ENCODE data around the gene RMND5A.
"Not testable (repeated sequence)": the region's sequence is repeated elsewhere in the genome, so short reads cannot be mapped to it uniquely, and the experiment has no call there.

The RMND5A gene

DNA sequence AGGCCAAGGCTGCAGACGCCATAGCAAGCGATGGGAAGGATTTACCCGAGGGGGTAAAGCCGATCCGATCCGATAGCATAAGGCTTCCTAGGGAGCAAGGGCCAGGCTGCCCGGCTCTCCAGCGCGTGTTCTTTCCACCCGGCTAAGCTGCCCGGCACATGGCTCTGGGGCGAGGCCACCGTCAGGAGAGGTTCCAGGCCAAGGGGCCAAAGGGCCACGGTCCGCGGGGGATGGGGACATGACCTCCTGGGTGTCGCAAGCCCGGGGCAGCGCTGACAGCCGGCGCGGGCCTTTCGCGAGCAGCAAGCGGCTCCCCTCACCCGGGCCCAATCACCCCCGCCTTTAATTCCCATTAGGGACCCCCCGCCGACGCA, 841 bp upstream of the RMND5A start:
- DNase-seq = not testable (repeated sequence)

DNA sequence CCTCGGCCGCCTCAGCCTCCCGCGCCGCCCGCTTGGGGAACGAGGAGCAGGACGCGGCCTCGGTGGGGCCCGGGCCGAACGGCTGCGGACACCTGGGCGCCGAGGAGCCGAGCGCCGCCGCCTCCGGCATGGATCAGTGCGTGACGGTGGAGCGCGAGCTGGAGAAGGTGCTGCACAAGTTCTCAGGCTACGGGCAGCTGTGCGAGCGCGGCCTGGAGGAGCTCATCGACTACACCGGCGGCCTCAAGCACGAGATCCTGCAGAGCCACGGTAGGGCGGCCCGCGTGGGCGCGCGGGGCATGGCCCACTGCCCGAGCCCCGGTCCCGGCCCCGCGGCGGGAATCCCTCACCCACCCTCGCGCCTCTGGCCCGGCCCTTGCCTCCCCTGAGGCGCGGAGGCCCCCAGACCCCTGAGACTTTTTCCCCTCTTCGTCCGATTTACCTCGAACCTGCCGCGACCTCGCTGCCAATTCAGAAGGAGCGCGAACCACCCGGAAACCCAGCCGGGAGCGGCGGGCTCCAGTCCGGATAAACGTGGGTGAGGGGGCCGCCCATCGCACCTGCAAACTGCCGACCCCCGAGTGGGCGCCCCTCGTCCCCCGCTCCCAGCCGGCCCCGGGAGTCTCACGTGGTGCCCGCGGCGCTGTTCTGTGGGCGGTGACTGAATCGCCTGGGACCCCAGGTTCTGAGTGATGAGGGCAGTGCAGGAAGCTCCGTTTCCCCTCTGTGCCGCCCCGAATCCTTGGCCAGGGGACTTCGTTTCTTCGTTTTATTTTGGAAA, 639 bp downstream of the RMND5A start:
- not testable (repeated sequence) for DNase-seq

DNA sequence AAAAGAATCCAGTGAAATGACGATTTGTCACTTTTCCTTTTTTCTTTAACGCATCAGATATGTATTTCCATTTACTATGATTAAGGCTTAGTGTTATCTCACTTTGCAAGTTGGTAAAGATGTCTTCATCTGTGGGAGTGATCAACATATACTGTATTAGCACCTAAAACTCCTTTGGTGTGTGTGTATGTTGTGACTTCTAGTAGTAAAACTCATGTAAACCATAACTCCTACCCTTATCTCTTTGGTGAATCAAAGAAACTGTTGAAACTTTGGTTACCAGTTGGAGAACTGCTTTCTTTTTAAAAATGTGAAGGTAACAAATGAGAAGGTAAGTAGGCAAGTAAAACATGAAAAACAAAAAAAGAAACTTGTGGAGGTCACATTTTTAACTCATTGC, 5.6 kb downstream of the RMND5A start:
- DNase-seq = not testable (repeated sequence)

DNA sequence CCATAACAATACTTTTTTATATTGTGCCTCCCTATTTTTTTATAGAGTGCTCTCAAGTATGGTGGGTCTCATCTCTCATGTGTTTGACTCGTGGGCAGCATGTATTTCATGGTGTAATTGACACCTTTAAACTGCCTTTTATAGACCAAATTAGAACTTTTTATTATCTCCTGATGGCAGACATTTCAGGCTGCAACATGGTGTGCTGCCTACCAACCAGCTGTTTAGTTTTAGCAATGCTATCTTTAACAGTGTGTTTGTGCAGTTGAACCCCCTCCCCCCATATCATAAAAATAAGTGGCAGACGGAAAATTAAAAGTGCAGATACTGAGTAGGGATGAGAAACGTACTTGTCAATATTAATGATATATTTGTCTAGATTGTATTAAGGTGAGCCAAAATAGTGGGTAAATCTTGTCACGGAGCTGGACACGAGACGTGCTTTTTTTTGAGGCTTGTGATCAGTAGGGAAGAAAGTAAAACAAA, 12.0 kb downstream of the RMND5A start:
- not testable (repeated sequence) for DNase-seq

DNA sequence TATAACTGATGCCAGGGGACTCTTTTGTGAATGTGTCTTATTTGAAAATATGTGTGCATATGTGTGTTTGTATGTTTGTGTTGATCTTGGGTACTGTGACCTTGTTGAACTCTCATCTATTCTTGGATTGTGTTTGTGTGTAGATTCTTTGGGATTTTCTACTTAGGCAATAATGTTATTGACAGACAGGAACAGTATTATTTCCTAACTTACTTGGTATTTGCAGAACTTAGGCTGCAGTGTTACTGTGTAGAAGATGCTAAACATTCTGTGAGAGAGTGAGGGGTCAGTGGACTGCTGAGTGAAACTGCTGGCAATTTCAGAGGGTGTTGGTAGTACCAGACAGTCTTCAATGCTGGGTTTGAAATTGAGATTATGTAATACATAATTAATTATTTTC, 12.7 kb downstream of the RMND5A start:
- DNase-seq = not testable (repeated sequence)

DNA sequence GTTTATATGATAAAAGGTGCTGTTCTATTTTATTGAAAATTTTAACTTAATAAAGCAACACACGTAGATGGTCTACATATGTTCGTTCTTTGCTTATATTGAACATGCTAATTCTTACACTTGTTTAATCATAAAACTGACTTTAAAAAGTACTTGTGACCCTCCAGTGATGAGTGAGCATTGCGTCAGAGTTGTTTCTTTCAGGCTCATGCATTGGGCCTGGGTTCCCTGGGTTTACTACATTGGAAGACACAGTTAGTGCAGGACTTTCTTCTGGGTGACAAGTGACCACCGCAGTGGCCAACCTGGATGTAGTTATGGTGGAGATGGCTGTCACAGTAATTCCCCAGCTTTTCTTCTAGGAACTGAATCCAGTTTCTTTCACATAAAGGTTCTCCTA, 13.4 kb downstream of the RMND5A start:
- not testable (repeated sequence) for DNase-seq

DNA sequence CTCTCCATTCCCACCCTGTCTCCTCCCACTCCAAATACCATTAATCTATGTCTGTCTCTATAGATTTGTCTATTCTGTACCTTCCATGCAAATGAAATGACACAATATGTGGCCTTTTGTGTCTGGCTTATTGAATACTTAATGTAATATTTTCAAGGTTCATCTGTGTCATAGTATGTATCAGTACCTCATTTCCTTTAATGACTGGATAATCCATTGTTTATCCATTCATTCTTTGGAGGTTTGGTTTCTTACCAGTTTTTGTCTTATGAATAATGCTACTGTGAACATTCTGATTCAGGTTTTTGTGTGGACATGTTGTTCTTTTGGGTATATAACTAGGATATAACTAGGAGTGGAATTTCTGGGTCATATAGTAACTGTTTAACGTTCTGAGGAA, 14.8 kb downstream of the RMND5A start:
- not testable (repeated sequence) for DNase-seq

DNA sequence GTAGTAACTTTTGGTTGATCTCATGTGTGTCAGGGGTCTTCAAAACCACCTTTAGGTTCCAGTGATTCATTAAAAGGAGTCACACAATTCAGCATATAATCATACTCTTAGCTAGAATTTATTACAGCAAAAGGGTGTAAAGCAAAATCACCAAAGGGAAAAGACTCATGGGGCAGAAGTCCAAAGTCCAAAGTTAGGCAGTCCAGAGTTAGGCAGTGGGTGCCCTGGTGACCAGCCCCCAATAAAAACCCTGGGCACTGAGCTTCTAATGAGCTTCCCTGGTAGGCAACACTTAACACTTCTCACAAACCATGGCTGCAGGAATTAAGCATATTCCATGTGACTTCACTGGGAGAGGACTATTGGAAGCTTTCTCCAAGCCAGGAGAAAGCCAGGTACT, 19.4 kb downstream of the RMND5A start:
- not testable (repeated sequence) for DNase-seq

DNA sequence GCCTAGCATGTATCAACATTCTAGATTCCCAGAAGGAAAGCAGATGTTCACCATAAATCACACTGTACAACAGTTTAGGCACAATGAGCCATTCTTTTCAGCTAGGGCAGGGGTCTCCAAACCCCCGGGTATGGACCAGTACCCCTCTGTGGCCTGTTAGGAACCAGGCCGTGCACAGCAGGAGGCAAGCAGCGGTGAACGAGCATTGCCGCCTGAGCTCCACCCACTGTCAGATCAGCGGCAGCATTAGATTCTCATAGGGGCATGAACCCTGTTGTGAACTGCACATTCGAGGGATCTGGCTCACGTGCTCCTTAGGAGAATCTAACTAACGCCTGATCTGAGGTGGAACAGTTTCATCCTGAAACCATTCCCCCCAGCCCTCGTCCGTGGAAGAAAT, 19.8 kb downstream of the RMND5A start:
- DNase-seq = not testable (repeated sequence)

DNA sequence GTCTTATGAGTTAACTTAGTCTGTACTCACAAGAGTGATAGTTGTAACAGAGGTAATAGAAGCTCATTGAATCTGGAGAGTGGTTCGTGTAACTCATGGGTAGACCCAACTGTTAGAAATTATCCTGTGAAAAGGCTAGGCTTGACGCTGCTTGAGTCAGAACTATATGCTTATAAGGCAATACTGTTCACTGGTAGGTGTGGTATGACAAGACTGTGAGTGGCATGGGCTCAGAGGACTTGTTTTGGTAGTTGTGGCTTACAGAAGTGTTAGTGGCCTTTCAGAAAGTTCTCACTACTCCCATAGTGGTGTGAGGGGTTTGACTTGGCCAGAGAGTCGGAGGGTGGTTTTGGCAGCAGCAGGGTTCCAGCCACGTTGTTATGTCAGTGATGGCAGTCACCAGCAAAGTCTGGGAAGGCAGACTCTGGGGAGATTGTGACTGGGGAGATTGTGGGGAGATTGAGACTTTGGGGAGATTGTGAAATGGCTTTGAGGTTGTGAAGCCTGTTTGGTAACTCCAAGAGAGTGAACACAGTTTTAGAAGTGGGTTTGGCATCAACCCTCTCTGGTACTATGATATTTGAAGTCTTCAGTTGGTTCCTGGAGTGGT, 21.9 kb downstream of the RMND5A start:
- not testable (repeated sequence) for DNase-seq

DNA sequence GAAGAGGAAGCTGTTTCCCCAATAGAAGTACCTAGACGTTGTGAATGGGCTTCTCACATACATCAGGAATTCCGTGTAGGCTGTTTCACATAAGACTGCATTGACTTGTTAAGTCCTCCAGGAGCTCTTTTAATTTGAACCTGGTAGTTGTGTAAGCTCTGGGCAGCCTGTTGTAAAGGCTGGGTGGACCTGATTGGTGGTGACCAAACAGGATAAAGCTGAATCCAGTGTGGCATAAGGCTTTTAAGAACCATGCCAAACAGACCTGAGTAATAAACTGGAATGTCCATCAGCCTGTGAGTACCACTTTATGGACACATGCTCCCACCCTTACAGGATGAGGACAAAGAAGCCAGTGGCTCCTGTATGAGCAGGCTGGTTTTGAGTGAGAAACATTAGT, 24.1 kb downstream of the RMND5A start:
- DNase-seq = no peak

DNA sequence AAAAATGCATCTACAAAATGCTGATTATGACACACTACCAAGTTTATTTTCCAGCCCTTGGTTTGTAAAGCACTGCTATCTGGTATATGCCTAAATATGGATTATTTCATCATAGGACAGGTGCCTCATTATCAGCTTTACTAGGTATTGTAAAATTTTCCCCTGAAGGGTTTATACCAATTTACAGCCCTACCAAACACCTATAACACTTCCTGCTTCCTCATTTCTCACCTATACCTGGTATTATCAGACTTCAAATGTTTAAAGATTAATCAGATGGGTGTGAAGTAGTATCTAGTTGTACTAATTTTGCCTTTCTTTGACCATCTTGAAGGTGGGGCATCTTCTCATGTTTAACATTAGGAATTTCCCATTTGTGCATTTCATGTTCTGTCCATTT, 26.8 kb downstream of the RMND5A start:
- DNase-seq = no peak

DNA sequence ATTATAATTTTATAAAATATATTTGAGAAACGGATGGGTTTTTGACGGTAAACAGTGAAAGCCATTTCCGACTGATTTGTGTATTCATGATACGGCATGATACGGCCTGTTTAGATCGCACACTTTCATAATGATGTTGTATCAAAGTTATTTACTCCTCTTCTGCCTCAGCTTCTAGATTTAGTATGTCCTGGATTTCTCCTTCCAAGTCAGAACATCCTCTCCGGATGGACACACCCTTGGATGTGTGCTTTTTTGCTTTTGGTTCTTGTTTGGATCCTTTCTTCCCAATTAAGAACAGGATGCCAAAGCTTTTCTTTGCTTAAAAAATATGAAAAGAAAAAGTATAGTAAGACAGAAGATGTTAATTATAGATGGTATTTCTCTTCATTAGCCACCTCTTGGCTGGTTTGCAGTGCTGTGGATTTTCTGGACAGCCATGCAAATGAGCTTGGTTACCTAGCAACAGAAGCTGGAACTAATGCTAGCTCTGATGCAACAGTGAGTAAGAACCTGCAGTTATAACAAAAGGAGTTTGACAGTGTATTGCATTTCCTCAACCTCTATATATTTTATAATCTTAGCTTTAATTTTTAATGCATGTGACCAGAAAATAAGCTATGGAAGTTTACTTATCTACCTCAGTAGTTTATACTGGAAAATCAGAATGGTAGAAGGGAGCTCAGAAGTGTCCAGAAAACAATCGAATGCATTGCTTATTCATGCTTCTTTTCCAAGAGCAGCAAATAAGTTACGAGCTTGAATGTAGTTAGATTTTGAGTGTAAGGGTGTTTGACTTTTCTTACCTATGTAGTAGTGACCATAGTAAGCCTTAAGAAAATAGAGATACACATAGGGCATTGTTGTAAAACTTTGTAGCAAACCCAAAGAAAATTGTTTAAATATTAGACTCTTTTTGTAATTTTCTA, 27.9 kb downstream of the RMND5A start:
- DNase-seq = no peak

DNA sequence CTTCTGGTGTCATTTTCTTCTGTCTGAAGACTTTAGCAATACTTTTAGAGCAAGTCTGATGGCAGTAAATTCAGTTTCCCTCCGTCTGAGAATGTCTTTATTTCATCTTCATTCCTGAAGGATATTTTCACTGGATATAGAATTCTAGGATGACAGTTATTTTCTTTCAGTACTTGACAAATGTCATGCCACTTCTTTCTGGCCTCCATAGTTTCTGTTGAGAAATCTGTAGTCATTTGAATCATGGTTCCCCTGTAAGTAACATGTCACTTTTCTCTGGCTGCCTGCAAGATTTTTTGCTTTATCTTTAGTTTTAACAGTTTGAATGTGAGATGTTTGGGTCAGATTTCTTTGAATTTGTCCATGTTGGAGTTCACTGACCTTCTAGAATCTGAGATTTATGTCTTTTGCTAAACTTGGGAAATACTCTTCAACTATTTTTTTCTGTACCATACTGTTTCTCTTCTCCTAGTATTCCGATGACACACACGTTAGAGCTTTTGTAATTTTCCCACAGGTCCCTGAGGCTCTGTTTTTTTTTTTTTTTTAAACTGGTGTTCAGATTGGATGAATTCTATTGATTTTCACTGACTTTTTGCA, 30.2 kb downstream of the RMND5A start:
- no peak for DNase-seq

DNA sequence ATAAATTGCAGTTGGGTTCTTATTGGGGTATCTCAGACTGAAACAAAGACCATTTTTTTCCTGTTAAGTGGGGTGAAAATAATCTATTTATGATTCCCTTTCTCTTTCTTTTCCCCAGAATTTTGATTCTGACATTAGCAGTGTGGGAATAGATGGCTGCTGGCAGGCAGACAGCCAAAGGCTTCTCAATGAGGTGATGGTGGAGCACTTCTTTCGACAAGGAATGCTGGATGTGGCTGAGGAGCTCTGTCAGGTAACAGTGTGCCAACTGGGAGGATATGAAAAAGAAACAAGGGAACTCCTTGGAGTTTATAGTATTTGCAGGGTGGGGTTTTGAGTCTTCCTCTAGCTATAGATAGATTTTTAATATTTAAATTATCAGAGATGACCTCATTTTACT, 31.7 kb downstream of the RMND5A start:
- DNase-seq = no peak

DNA sequence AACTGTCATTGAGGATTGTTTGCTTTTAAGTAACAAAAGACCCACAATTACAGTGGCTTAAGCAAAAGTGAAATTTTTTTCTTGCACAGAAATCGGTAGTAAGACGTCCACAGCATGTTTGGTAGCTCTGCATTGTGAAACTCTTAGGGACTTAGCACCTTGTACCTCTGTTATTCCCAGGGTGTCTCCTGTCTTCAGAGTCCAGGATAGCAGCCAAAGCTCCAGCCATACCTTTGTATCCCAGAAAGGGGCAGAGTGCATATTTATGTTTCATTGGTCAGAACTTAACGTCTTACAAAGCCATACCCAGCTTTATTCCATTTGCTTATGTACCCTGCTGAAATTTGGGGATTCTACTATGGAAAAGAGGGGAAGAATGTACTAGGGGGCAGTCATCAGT, 32.8 kb downstream of the RMND5A start:
- no peak for DNase-seq

DNA sequence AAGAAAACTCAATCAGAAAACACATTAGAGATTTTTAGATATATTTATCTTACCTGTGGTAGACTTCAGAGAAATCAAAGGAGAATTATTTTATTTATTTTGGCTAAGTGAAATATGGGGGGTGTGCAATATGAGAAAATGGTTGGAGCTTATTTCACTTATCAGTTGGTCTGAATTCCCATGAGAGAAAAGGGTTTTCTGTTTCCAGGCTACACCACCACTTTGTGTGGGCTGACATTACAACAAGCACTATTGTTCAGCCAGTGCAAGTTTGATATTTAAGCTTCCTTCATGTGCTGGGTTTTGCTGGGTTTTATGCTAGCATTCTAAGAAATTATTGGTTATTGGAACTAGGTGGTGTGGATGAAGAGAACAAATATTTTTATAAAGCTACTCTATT, 33.5 kb downstream of the RMND5A start:
- no peak for DNase-seq

DNA sequence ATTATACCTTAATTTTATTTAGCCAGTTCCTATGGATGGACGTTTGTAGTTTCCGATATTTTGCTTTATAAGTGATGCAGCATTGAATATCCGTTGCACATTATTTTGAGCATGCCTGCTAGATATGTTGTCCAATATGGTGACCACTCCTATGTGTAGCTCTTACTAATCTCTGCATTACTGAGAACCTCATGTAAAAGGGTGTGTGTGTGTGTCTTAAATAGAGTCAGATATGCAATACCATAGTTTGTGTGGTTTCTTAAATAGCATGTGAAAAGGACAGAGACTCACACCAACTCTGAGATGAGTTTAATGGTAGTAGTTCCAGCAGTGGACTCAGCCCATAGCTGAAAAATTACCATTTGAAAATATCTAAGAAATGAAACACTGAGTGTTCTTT, 38.3 kb downstream of the RMND5A start:
- DNase-seq = no peak

DNA sequence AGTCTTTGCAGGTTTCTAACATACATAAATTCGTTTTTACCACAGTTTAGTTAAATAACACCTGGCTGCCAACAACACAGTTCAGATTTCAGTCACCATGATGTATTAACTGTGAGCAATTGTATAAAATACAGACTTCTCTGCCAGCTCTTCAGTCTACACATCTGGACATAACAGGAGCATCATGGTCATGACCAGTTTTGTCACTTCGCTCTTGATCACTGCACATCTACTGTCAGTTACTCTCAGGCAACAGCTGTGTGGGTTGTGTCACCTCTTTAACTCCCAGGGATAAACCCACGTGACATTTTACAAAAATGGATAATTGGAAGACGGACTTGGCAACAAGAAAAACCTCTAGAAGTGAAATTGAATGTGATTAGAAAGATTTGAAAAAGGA, 40.3 kb downstream of the RMND5A start:
- DNase-seq = no peak

DNA sequence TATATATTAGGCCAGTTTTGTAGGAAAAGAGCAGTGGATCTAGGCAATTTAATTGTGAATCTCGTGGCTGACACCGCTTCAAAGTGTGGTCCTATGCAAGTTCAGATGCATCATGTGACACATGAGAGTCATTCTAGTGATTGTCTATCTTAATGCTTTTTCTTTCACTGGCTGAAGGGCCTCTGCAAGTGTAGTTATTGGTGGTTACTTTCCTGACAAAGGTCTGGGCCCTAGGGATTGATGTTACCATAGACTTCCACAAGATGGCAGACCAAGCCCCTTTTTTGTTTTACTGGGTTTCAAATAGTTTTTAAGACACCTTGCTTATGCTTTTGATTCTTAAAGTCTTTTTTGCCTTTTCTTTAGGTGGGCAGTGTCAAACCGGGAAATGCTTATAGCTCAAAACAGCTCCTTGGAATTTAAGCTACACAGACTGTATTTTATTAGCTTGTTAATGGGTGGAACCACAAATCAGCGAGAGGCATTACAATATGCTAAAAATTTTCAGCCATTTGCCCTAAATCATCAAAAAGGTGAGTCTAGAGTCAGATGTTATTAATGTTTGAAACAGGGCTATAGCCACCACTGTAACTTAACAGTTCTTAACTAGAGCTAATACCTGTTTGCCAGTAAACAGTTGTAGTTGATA, 44.7 kb downstream of the RMND5A start:
- peak; percentile 62 for DNase-seq

DNA sequence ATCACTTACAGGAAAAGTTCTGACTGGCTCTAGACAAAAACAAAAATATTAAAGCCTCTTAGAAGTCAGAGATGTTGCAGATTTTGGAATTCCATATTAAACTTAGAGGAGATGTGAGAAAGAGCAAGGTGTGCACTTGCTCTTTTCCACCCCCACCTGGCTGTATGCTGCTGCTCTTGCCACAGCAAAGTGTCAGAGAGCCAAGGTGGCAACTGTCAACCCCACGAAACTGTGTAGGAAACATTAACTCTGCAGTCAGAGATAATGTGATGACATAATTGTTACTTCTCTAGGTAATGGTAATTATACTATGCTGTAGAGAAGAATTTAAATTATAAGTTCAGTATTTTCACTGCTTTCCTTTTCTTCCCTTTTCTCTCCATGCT, 45.2 kb downstream of the RMND5A start:
- no peak for DNase-seq

DNA sequence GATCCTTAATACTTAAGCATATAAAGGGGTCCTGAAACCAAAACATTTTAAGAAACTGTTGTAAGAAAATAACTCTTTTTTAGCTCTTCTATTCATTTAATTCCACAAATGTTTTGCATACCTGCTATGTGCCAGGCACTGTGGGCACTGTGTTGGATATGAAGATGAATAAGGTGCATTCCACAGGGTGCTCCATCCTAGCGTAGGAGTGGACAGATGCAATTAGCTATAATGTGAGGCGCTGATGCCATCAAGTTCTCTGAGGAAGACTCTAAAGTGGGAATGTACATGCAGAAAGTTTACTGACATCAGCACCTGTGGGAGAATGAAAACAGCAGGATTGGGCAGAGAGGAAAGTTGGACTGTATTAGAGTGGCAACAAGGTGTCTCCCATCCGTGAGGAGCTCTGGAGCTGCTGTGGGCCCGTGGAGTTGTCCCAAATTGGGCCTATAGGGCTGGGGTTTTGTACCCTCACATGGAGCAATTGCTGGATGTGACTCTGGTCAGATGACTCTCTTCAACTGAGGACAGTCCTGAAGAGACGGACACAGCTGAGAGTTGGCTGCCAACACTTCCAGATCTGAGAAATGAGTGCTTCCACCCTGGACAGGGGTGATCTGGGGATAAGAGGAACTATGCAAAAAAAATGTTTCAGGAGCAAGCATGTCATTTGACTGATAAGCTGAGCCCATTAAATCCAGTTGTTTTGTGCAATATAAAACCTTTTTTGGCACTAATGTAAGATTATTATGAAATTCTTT, 48.3 kb downstream of the RMND5A start:
- no peak for DNase-seq
